Activated naive CD8-positive, alpha-beta T cell (primary cell): ENCODE data around the gene MFSD2A.
"Not testable (repeated sequence)": the region's sequence is repeated elsewhere in the genome, so short reads cannot be mapped to it uniquely, and the experiment has no call there.

Experiments
- H3K27ac Mint-ChIP-seq: one replicate; pipeline ENCODE4 v1.8.0; 2021; ENCODE audit warnings: mixed read lengths
- H3K27me3 Mint-ChIP-seq: one replicate; pipeline ENCODE4 v1.8.0; 2021; ENCODE audit warnings: mixed read lengths
- H3K36me3 Mint-ChIP-seq: one replicate; pipeline ENCODE4 v1.8.0; 2021; ENCODE audit warnings: mixed read lengths
- H3K4me1 Mint-ChIP-seq: one replicate; pipeline ENCODE4 v1.8.0; 2021; ENCODE audit warnings: low read depth, mixed read lengths
- H3K4me3 Mint-ChIP-seq: one replicate; pipeline ENCODE4 v1.8.0; 2021; ENCODE audit warnings: mild to moderate bottlenecking, mixed read lengths
- H3K9me3 Mint-ChIP-seq: one replicate; pipeline ENCODE4 v1.8.0; 2021; ENCODE audit warnings: low read depth, mixed read lengths

Gene MFSD2A

GRCh38 chr1:39970274-39970673 is 15.3 kb downstream of the MFSD2A start:
- H3K27me3 Mint-ChIP-seq, result no peaks in the 10 kb centered on the region
- H3K9me3 Mint-ChIP-seq, result no peaks in the 10 kb centered on the region
- H3K4me1 Mint-ChIP-seq, result peaks cover 2% of the 10 kb centered on the region
- no peak overlapping the region for H3K27ac Mint-ChIP-seq
- no peak overlapping the region for H3K4me3 Mint-ChIP-seq
- peaks cover 2% of the 10 kb centered on the region for H3K36me3 Mint-ChIP-seq

- no peaks in the 10 kb centered on the region for H3K27me3 Mint-ChIP-seq
- H3K27ac Mint-ChIP-seq, result no peak overlapping the region
- H3K9me3 Mint-ChIP-seq, result no peaks in the 10 kb centered on the region
- H3K4me3 Mint-ChIP-seq, result no peak overlapping the region
- H3K4me1 Mint-ChIP-seq, result peaks cover 2% of the 10 kb centered on the region
- peaks cover 2% of the 10 kb centered on the region for H3K36me3 Mint-ChIP-seq
Measured at GRCh38 chr1:39971138-39971537, 16.2 kb downstream of the MFSD2A start.

DNA sequence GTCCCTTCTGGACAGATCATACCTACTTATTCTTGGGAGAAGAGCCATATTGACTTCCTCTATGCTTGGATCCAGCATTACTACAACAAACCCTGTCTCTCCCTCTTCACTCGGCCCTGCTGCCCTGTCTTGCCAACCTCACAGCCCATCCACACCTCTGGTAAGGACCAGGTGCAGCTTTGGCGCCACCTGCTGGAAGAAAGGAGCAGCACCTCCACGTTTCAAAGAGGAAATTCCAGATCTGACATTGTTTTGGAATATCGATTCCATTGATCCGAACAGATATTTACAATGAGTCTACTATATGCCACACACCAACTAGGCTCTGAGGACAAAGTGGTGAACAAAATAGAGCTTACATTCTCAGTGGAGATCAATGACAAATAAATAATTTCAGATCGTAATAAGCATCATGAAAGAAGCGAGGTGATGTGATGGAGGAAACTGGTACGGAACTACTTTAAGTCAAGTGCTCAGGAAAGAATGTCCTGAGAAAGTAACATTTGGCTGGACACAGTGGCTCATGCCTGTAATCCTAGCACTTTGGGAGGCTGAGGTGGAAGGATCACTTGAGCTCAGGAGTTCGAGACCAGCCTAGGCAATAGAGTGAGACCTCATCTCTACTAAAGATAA is 18.7 kb downstream of the MFSD2A start:
- H3K27me3 Mint-ChIP-seq, result no peaks in the 10 kb centered on the region
- no peak overlapping the region for H3K27ac Mint-ChIP-seq
- H3K4me1 Mint-ChIP-seq, result peaks cover 2% of the 10 kb centered on the region
- H3K36me3 Mint-ChIP-seq, result no peaks in the 10 kb centered on the region
- no peak overlapping the region for H3K4me3 Mint-ChIP-seq
- no peaks in the 10 kb centered on the region for H3K9me3 Mint-ChIP-seq

GRCh38 chr1:39976732-39977131 is 21.8 kb downstream of the MFSD2A start:
- peaks cover 2% of the 10 kb centered on the region for H3K4me1 Mint-ChIP-seq
- no peak overlapping the region for H3K27ac Mint-ChIP-seq
- no peaks in the 10 kb centered on the region for H3K36me3 Mint-ChIP-seq
- no peak overlapping the region for H3K4me3 Mint-ChIP-seq
- H3K27me3 Mint-ChIP-seq, result no peaks in the 10 kb centered on the region
- no peaks in the 10 kb centered on the region for H3K9me3 Mint-ChIP-seq

DNA sequence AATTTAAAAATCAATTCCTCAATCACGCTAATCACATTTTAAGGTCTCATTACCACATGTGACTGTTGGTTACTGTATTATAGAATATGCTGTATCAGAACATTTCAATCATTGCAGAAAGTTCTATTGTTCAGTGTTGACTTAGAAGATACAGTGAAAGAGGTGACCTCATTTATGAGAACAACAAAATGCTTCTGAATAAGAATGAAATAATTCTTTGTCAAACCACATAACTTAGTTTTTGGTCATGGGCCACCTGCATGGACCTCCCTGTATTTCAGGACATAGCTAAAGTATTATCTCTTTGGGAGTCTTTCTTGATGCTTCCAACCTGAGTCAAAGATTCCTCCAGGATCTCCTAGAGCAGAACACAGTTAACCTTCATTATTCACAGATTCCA is 22.3 kb downstream of the MFSD2A start:
- H3K4me1 Mint-ChIP-seq, result peaks cover 2% of the 10 kb centered on the region
- H3K36me3 Mint-ChIP-seq, result no peaks in the 10 kb centered on the region
- no peak overlapping the region for H3K27ac Mint-ChIP-seq
- H3K9me3 Mint-ChIP-seq, result no peaks in the 10 kb centered on the region
- no peak overlapping the region for H3K4me3 Mint-ChIP-seq
- no peaks in the 10 kb centered on the region for H3K27me3 Mint-ChIP-seq

DNA sequence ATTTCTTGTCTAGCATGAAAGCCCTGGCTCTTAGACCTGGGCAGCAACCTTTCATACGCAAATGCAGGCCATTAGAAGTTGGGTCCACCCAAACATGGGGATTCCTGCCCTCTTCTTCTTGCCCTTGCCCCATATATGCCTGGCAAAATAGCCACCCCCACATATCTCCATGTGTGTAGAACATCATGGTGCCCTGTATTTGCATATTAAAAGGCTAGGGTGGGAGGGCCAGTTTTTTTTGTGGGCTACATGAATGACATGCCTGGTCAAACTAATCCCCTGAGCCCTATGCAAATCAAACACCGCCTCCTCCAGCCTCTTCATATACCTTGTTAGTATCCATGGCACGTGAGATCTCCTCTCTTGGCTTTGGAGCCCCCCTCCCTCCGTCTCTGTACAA is 24.7 kb downstream of the MFSD2A start:
- no peaks in the 10 kb centered on the region for H3K9me3 Mint-ChIP-seq
- no peak overlapping the region for H3K4me3 Mint-ChIP-seq
- H3K36me3 Mint-ChIP-seq, result no peaks in the 10 kb centered on the region
- no peak overlapping the region for H3K27ac Mint-ChIP-seq
- no peaks in the 10 kb centered on the region for H3K4me1 Mint-ChIP-seq
- no peaks in the 10 kb centered on the region for H3K27me3 Mint-ChIP-seq

DNA sequence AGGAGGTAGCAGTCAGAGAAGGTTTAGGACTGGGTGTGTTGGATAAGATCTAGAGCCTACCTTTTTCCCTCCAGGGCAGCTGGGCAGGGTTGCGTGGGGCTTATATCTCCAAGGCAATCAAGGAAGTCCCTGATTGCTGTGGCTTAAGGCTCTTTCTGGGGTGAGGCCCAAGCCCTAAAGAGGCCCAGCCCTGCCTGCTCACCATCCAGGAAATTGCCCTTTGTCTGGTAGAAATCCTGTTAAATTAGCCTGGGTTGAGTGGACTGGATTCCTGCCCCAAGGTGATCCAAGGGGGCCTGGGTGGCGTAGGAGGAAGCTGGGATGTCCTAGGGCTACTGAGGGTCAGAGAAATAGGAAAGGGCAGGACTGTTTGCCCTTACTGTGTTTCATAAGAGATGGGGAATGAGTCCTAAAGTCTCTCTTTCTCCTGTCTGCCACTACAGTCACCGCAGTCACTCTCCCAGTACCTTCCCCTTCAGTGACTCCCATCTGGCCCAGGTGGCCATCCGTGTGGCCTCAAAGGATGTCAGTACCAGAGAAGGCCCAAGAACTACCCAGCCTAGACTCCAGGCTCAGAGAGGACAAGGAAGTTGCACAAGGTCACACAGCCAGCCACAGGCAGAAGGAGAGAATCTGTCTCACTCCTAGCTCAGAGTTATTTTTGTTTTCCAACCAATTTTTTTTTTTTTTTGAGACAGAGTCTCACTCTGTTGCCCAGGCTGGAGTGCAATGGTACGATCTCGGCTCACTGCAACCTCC is 25.8 kb downstream of the MFSD2A start:
- no peaks in the 10 kb centered on the region for H3K36me3 Mint-ChIP-seq
- no peaks in the 10 kb centered on the region for H3K4me1 Mint-ChIP-seq
- H3K27ac Mint-ChIP-seq, result no peak overlapping the region
- no peaks in the 10 kb centered on the region for H3K9me3 Mint-ChIP-seq
- H3K4me3 Mint-ChIP-seq, result no peak overlapping the region
- no peaks in the 10 kb centered on the region for H3K27me3 Mint-ChIP-seq

DNA sequence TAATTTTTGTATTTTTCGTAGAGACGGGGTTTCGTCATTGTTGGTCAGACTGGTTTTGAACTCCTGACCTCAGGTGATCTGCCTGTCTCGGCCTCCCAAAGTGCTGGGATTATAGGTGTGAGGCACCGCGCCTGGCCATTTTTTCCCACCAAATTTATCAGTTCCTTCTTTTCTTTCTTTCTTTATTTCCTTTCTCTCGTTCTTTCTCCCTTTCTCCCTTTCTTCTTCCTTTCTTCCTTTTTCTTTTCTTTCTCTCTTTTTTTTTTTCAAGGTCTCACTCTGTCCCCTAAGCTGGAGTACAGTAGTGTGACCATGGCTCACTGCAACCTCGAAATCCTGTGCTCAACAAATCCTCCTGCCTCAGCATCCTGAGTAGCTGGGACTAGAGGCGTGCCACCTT is 26.4 kb downstream of the MFSD2A start:
- no peak overlapping the region for H3K4me3 Mint-ChIP-seq
- H3K27me3 Mint-ChIP-seq, result no peaks in the 10 kb centered on the region
- no peaks in the 10 kb centered on the region for H3K4me1 Mint-ChIP-seq
- no peaks in the 10 kb centered on the region for H3K9me3 Mint-ChIP-seq
- no peak overlapping the region for H3K27ac Mint-ChIP-seq
- no peaks in the 10 kb centered on the region for H3K36me3 Mint-ChIP-seq

- Mint-ChIP-seq H3K9me3 (no peaks in the 10 kb centered on the region), H3K4me1 (no peaks in the 10 kb centered on the region), H3K27ac (no peak overlapping the region), H3K36me3 (no peaks in the 10 kb centered on the region), H3K27me3 (no peaks in the 10 kb centered on the region), H3K4me3 (no peak overlapping the region)
Measured at GRCh38 chr1:39981945-39982344, 27.0 kb downstream of the MFSD2A start.

DNA sequence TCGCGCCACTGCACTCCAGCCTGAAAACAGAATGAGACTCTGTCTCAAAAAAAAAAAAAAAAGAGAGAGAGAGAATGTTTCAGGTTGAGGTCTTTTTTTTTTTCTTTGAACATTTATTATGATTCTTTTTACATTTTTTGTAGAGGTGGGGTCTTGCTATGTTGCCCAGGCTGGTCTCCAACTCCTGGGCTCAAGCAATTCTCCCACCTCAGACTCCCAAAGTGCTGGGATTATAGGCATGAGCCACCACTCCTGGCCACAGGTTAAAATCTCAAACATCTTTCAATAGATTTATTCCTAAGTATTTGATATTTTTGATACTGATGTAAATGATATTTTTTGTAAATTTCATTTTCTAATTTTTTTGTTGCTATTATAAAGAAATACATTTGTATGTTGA is 29.5 kb downstream of the MFSD2A start:
- not testable (repeated sequence) for H3K27me3 Mint-ChIP-seq, H3K36me3 Mint-ChIP-seq

GRCh38 chr1:39984951-39985350 is 30.0 kb downstream of the MFSD2A start:
- Mint-ChIP-seq H3K27ac (no peak overlapping the region), H3K4me3 (no peak overlapping the region), H3K27me3 (no peaks in the 10 kb centered on the region), H3K4me1 (no peaks in the 10 kb centered on the region), H3K36me3 (no peaks in the 10 kb centered on the region), H3K9me3 (no peaks in the 10 kb centered on the region)

More for the DNA sequence above, 29.5 kb downstream of the MFSD2A start:
- H3K27ac Mint-ChIP-seq, H3K4me3 Mint-ChIP-seq, H3K9me3 Mint-ChIP-seq, H3K4me1 Mint-ChIP-seq: not testable (repeated sequence)

- H3K27me3 Mint-ChIP-seq, result no peaks in the 10 kb centered on the region
- H3K36me3 Mint-ChIP-seq, result no peaks in the 10 kb centered on the region
- H3K4me3 Mint-ChIP-seq, result no peak overlapping the region
- no peaks in the 10 kb centered on the region for H3K9me3 Mint-ChIP-seq
- no peak overlapping the region for H3K27ac Mint-ChIP-seq
- no peaks in the 10 kb centered on the region for H3K4me1 Mint-ChIP-seq
Measured at GRCh38 chr1:39987869-39988268, 32.9 kb downstream of the MFSD2A start.

GRCh38 chr1:39988618-39989343 is 33.8 kb downstream of the MFSD2A start:
- Mint-ChIP-seq H3K27me3 (no peaks in the 10 kb centered on the region), H3K9me3 (no peaks in the 10 kb centered on the region), H3K36me3 (no peaks in the 10 kb centered on the region), H3K4me3 (no peak overlapping the region), H3K4me1 (no peaks in the 10 kb centered on the region), H3K27ac (no peak overlapping the region)

- Mint-ChIP-seq H3K27ac (no peak overlapping the region), H3K4me3 (no peak overlapping the region), H3K4me1 (no peaks in the 10 kb centered on the region), H3K9me3 (no peaks in the 10 kb centered on the region), H3K27me3 (no peaks in the 10 kb centered on the region), H3K36me3 (no peaks in the 10 kb centered on the region)
Measured at GRCh38 chr1:39990428-39990827, 35.5 kb downstream of the MFSD2A start.

DNA sequence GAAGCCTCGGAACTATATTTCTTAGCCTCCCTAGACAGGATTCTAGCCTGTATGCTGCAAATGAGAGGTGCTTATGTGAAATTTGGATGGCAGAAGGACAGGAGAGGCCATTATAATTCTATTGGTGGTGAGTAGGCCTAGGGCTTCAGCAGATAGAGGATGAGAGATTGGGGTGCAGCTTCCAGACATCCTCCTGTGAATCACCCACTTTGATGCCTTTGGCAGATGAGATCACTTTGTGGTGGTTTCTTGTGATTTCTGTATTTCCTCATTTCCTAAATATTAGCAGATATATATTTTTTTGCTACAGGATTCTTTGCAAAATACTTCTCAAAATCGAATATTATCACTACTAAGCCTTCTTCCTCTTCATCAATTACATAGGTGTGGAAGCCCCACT is 37.3 kb downstream of the MFSD2A start:
- Mint-ChIP-seq H3K36me3 (no peaks in the 10 kb centered on the region), H3K9me3 (no peaks in the 10 kb centered on the region), H3K27me3 (no peaks in the 10 kb centered on the region), H3K27ac (no peak overlapping the region), H3K4me3 (no peak overlapping the region), H3K4me1 (peaks cover 12% of the 10 kb centered on the region)
